ENCODE results near the gene RHBDF2.

Gene RHBDF2

DNA sequence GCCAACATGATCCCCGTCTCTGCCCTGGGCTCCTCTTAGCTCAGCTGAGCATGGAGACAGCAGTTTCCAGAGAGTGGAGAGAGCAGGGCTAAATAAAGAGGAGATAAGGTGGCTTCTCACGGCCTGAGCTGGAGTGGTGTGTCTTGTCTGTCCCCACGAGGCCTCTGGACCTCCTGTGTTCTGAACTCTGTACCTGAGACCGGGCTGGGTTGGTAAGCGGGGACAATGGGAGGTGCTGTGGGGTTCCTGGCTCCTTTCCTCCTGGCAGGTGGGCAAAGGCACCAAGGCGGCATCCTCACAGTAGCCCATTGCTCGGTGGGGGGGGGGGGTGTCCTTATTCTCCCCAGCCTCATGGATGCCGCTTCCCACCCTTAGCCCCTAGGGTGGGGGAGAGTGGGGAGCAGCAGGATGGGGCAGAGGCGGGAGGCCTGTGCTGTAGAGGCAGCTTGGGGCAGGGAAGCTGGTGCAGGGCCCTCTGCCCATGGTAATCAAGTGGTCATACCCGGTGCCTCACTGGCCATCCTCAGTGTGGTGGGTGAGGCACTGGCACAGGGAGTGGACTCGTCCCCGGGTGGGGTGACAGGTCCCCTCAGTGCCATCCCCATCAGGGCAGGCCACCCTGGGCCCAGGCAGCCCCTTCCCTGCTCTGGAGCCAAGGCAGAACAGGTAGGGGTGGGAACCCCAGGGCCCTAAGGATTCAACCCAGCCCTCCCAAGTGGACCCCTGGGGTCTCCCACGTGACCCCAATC is 31.1 kb downstream of the RHBDF2 start:
- no peak overlapping the region for H3K4me3 ChIP-seq (ENCODE audit: insufficient read depth, low read depth, low read length, poor library complexity, severe bottlenecking)
- no peaks in the 10 kb centered on the region for H3K9me3 ChIP-seq (ENCODE audit: control insufficient read depth, low read length)
- H3K27me3 ChIP-seq (replicated peaks; ENCODE audit: control insufficient read depth, insufficient read depth, low read length, poor library complexity, severe bottlenecking), result no peaks in the 10 kb centered on the region
- no peak for DNase-seq
- no peak overlapping the region for H3K27ac ChIP-seq (ENCODE audit: insufficient read depth, low read length, poor library complexity, severe bottlenecking)
- no peaks in the 10 kb centered on the region for H3K4me1 ChIP-seq (ENCODE audit: control insufficient read depth, insufficient read depth, low read length, poor library complexity, severe bottlenecking)
- H3K36me3 ChIP-seq (ENCODE audit: control insufficient read depth, insufficient read depth, low read length), result peaks cover 34% of the 10 kb centered on the region

DNA sequence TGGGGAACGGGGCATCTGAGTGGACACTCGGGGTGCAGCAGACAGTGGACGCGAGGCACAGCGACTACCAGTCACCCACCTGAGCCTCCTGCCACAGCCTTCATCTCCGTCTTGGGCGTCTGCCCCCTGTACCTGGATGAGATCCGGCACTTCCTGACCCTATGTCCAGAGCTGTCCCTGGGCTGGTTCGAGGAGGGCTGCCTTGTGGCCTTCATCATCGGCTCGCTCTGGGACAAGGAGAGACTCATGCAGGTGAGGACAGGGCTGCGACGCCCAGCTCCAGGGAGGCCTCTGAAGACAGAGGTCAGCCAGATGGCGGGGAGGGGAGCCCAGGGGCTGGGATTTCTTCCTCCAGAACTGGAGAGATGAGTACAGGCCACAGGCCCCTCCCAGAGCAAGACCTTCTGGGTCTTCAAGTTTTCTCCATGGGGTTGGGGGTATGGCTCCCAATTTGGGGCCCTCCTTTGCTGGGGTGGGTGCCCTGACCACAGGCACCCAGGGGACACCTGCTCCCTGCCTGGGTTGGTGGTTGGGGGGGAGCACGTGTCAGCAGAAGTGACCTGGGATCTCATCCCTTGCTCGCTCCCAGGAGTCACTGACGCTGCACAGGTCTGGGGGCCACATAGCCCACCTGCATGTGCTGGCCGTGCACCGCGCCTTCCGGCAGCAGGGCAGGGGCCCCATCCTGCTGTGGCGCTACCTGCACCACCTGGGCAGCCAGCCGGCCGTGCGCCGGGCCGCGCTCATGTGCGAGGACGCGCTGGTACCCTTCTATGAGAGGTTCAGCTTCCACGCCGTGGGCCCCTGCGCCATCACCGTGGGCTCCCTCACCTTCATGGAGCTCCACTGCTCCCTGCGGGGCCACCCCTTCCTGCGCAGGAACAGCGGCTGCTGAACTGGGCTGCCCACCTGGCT is 31.9 kb downstream of the RHBDF2 start:
- no peak for DNase-seq
- Histone ChIP-seq H3K36me3 (ENCODE audit: control insufficient read depth, insufficient read depth, low read length) (peaks cover 28% of the 10 kb centered on the region), H3K27ac (ENCODE audit: insufficient read depth, low read length, poor library complexity, severe bottlenecking) (no peak overlapping the region), H3K4me1 (ENCODE audit: control insufficient read depth, insufficient read depth, low read length, poor library complexity, severe bottlenecking) (no peaks in the 10 kb centered on the region), H3K4me3 (ENCODE audit: insufficient read depth, low read depth, low read length, poor library complexity, severe bottlenecking) (no peak overlapping the region), H3K27me3 (replicated peaks; ENCODE audit: control insufficient read depth, insufficient read depth, low read length, poor library complexity, severe bottlenecking) (no peaks in the 10 kb centered on the region), H3K9me3 (ENCODE audit: control insufficient read depth, low read length) (no peaks in the 10 kb centered on the region)

DNA sequence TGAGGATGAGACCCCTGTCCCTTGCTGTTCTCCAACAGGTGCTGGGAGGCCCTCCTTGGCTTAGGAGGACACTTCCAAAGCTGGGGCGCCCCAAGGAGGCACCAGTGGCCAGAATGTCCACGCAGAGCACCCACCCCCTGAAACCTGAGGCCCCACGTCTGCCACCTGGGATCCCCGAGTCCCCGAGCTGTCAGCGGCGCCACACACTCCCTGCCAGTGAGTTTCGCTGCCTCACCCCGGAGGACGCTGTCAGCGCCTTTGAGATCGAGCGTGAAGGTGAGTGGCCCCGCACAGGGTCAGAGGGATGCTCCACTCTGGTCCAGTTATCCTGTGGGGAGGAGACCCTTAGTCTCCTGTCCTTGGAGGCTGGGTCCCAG is 32.6 kb downstream of the RHBDF2 start:
- H3K9me3 ChIP-seq (ENCODE audit: control insufficient read depth, low read length), result no peaks in the 10 kb centered on the region
- H3K4me3 ChIP-seq (ENCODE audit: insufficient read depth, low read depth, low read length, poor library complexity, severe bottlenecking), result no peak overlapping the region
- no peaks in the 10 kb centered on the region for H3K27me3 ChIP-seq (replicated peaks; ENCODE audit: control insufficient read depth, insufficient read depth, low read length, poor library complexity, severe bottlenecking)
- H3K36me3 ChIP-seq (ENCODE audit: control insufficient read depth, insufficient read depth, low read length), result peaks cover 22% of the 10 kb centered on the region
- no peaks in the 10 kb centered on the region for H3K4me1 ChIP-seq (ENCODE audit: control insufficient read depth, insufficient read depth, low read length, poor library complexity, severe bottlenecking)
- DNase-seq, result no peak
- H3K27ac ChIP-seq (ENCODE audit: insufficient read depth, low read length, poor library complexity, severe bottlenecking), result no peak overlapping the region

- Histone ChIP-seq H3K9me3 (ENCODE audit: control insufficient read depth, low read length) (no peaks in the 10 kb centered on the region), H3K27me3 (replicated peaks; ENCODE audit: control insufficient read depth, insufficient read depth, low read length, poor library complexity, severe bottlenecking) (no peaks in the 10 kb centered on the region), H3K4me3 (ENCODE audit: insufficient read depth, low read depth, low read length, poor library complexity, severe bottlenecking) (no peak overlapping the region), H3K4me1 (ENCODE audit: control insufficient read depth, insufficient read depth, low read length, poor library complexity, severe bottlenecking) (no peaks in the 10 kb centered on the region), H3K36me3 (ENCODE audit: control insufficient read depth, insufficient read depth, low read length) (peaks cover 16% of the 10 kb centered on the region), H3K27ac (ENCODE audit: insufficient read depth, low read length, poor library complexity, severe bottlenecking) (no peak overlapping the region)
- no peak for DNase-seq
Observed at GRCh38 chr17:76467809-76468633, 33.2 kb downstream of the RHBDF2 start.

GRCh38 chr17:76467366-76467765 is 33.9 kb downstream of the RHBDF2 start, which contains the start of gene AANAT:
Gene AANAT, plus strand, starts transcription at chr17:76467603. Its CDS starts 1,144 bp downstream, at chr17:76468747.
- Histone ChIP-seq H3K9me3 (ENCODE audit: control insufficient read depth, low read length) (no peaks in the 10 kb centered on the region), H3K4me3 (ENCODE audit: insufficient read depth, low read depth, low read length, poor library complexity, severe bottlenecking) (no peak within 1 kb of the TSS), H3K27ac (ENCODE audit: insufficient read depth, low read length, poor library complexity, severe bottlenecking) (no peak within 1 kb of the TSS), H3K27me3 (replicated peaks; ENCODE audit: control insufficient read depth, insufficient read depth, low read length, poor library complexity, severe bottlenecking) (no peaks in the 10 kb centered on the region), H3K36me3 (ENCODE audit: control insufficient read depth, insufficient read depth, low read length) (peaks cover 10% of the 10 kb centered on the region), H3K4me1 (ENCODE audit: control insufficient read depth, insufficient read depth, low read length, poor library complexity, severe bottlenecking) (no peaks in the 10 kb centered on the region)
- DNase-seq, result no peak

GRCh38 chr17:76466775-76467130 is 34.5 kb downstream of the RHBDF2 start:
- no peaks in the 10 kb centered on the region for H3K4me1 ChIP-seq (ENCODE audit: control insufficient read depth, insufficient read depth, low read length, poor library complexity, severe bottlenecking)
- H3K4me3 ChIP-seq (ENCODE audit: insufficient read depth, low read depth, low read length, poor library complexity, severe bottlenecking), result no peak overlapping the region
- no peaks in the 10 kb centered on the region for H3K27me3 ChIP-seq (replicated peaks; ENCODE audit: control insufficient read depth, insufficient read depth, low read length, poor library complexity, severe bottlenecking)
- peaks cover 6% of the 10 kb centered on the region for H3K36me3 ChIP-seq (ENCODE audit: control insufficient read depth, insufficient read depth, low read length)
- no peaks in the 10 kb centered on the region for H3K9me3 ChIP-seq (ENCODE audit: control insufficient read depth, low read length)
- no peak for DNase-seq
- H3K27ac ChIP-seq (ENCODE audit: insufficient read depth, low read length, poor library complexity, severe bottlenecking), result no peak overlapping the region

DNA sequence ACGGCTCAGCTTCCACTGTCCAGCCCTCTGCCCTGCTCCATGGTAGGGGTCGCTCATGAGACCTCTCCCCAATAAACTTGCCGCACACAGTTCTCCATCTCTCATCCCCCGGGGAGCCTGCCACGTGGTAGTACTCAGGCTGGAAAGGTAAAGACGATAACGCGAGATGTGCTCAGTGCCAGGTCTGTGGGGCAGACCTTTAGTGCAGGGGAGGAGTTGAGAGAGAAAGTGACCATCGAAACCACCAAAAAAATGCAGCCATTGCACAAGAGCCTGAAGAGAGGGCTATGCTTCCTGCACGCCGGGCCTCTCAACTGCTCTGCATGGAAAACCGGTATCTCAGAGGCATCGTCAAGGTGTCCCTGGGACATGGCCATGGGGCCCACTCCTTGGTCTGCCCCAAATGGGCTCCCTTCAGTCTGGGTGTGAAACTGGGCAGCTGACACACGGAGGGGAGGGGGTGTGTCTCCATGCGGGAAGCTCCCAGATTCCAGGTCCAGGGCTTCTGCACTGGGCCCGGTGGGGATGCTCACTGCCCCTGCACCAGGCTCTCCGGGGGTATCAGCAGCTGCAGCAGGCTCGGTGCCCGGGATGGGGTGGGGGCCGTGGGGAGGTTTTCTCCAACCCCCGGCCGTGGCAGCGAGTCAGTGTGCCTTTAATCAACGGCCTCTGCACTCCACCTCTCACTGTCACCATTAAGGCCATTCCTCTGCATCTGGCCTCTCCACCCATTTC is 38.5 kb downstream of the RHBDF2 start:
- Histone ChIP-seq H3K9me3 (ENCODE audit: control insufficient read depth, low read length) (no peaks in the 10 kb centered on the region), H3K27me3 (replicated peaks; ENCODE audit: control insufficient read depth, insufficient read depth, low read length, poor library complexity, severe bottlenecking) (no peaks in the 10 kb centered on the region), H3K27ac (ENCODE audit: insufficient read depth, low read length, poor library complexity, severe bottlenecking) (no peak overlapping the region), H3K36me3 (ENCODE audit: control insufficient read depth, insufficient read depth, low read length) (no peaks in the 10 kb centered on the region), H3K4me1 (ENCODE audit: control insufficient read depth, insufficient read depth, low read length, poor library complexity, severe bottlenecking) (no peaks in the 10 kb centered on the region), H3K4me3 (ENCODE audit: insufficient read depth, low read depth, low read length, poor library complexity, severe bottlenecking) (no peak overlapping the region)
- no peak for DNase-seq

- no peaks in the 10 kb centered on the region for H3K9me3 ChIP-seq (ENCODE audit: control insufficient read depth, low read length)
- H3K27ac ChIP-seq (ENCODE audit: insufficient read depth, low read length, poor library complexity, severe bottlenecking), result no peak overlapping the region
- H3K36me3 ChIP-seq (ENCODE audit: control insufficient read depth, insufficient read depth, low read length), result no peaks in the 10 kb centered on the region
- DNase-seq, result no peak
- H3K27me3 ChIP-seq (replicated peaks; ENCODE audit: control insufficient read depth, insufficient read depth, low read length, poor library complexity, severe bottlenecking), result no peaks in the 10 kb centered on the region
- no peaks in the 10 kb centered on the region for H3K4me1 ChIP-seq (ENCODE audit: control insufficient read depth, insufficient read depth, low read length, poor library complexity, severe bottlenecking)
- H3K4me3 ChIP-seq (ENCODE audit: insufficient read depth, low read depth, low read length, poor library complexity, severe bottlenecking), result no peak overlapping the region
Observed at GRCh38 chr17:76461765-76462555, 39.3 kb downstream of the RHBDF2 start.

- no peaks in the 10 kb centered on the region for H3K27me3 ChIP-seq (replicated peaks; ENCODE audit: control insufficient read depth, insufficient read depth, low read length, poor library complexity, severe bottlenecking)
- no peak for DNase-seq
- H3K27ac ChIP-seq (ENCODE audit: insufficient read depth, low read length, poor library complexity, severe bottlenecking), result no peak overlapping the region
- no peaks in the 10 kb centered on the region for H3K36me3 ChIP-seq (ENCODE audit: control insufficient read depth, insufficient read depth, low read length)
- no peak overlapping the region for H3K4me3 ChIP-seq (ENCODE audit: insufficient read depth, low read depth, low read length, poor library complexity, severe bottlenecking)
- no peaks in the 10 kb centered on the region for H3K9me3 ChIP-seq (ENCODE audit: control insufficient read depth, low read length)
- no peaks in the 10 kb centered on the region for H3K4me1 ChIP-seq (ENCODE audit: control insufficient read depth, insufficient read depth, low read length, poor library complexity, severe bottlenecking)
Observed at GRCh38 chr17:76459674-76460073, 41.5 kb downstream of the RHBDF2 start.

All from effector memory CD4-positive, alpha-beta T cell (primary cell).